Neural progenitor cell (in vitro differentiated cells): ENCODE measurements around the gene CBFA2T3.

Experiments
- CTCF ChIP-seq: fragments of 200-600 bp; sonication (generic); IDR thresholded peaks from 2 replicates; pipeline ENCODE4 v1.5.1; 2017; ENCODE audit warnings: antibody characterized with exemption, mild to moderate bottlenecking
- EZH2phosphoT487 ChIP-seq: fragments of 200-600 bp; sonication (generic); IDR thresholded peaks from 2 replicates; pipeline ENCODE4 v1.6.1; 2017; ENCODE audit warnings: antibody characterized with exemption

DNA sequence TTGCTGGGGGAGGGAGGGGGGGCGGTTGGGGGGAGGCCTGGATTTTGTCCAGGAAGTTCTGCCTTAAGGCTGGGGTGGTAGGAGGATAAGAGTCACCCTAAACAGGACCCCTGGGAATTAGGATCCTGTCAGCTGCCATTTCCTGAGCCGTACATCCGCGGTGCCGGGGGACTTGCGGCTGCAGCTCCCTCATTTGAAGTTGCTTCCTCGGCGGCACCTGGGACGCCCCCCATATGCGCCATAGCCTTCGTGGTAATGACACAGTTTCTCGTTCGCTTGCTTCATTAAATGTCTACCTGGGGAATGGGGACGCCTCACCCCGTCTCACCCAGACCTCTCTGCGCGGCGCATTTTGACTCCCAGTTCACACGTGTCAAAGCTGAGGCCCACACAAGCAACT is 55.4 kb downstream of the CBFA2T3 start:
- TF ChIP-seq CTCF (no peak), EZH2phosphoT487 (no peak)
